Stimulated activated CD4-positive, alpha-beta T cell treated with anti-CD3 and anti-CD28 coated beads, Interleukin-4, amount 100 ng/mL, for 1 hour (primary cell): Measurements from ENCODE around the gene ERC1.
"Not testable (repeated sequence)": the region's sequence is repeated elsewhere in the genome, so short reads cannot be mapped to it uniquely, and the experiment has no call there.

Experiments
- DNase-seq: peaks from one replicate; pipeline ENCODE4 v3.0.0-alpha.2; 2020

ERC1 gene

GRCh38 chr12:1338483-1339177, 347.6 kb downstream of the ERC1 start:
- DNase-seq: no peak

DNA sequence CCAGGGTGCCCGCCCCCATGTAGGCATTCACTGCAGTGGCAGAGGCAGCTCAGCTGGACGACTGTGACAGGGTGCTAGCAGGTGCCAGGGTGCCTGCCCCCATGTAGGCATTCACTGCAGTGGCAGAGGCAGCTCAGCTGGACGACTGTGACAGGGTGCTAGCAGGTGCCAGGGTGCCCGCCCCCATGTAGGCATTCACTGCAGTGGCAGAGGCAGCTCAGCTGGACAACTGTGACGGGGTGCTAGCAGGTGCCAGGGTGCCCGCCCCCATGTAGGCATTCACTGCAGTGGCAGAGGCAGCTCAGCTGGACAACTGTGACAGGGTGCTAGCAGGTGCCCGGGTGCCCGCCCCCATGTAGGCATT, 348.1 kb downstream of the ERC1 start:
- DNase-seq: not testable (repeated sequence)

- DNase-seq: no peak
These were observed 348.7 kb downstream of the ERC1 start for GRCh38 chr12:1339618-1340319.

DNA sequence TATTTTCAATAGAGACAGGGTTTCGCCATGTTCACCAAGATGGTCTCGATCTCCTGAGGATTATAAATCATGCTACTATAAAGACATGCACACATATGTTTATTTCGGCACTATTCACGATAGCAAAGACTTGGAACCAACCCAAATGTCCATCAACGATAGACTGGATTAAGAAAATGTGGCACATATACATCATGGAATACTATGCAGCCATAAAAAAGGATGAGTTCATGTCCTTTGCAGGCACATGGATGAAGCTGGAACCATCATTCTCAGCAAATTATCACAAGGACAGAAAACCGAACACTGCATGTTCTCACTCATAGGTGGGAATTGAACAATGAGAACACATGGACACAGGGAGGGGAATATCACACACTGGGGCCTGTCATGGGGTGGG, 350.2 kb downstream of the ERC1 start:
- DNase-seq: not testable (repeated sequence)

- DNase-seq: no peak
These were observed 352.4 kb downstream of the ERC1 start for GRCh38 chr12:1343422-1343821.

DNA sequence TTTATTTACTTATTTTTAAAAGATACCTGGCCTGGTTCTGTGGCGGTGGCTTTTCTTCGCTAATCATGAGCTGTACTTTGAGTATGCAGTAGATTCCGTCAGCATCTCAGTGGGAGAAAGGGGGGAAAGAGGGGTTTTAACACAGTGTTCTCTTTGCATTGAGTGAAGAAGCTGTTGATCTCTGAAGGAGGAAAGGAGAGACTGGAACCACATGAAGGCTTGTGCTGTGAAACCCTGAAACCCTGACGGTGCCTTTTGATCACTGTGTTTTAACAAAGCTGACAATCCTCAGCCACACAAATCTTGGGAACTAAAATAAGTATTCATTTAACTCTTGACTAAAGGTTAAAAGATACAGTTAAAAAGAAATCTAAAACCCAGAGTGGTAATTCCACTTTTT, 353.2 kb downstream of the ERC1 start:
- DNase-seq: no peak

GRCh38 chr12:1346126-1346525, 355.1 kb downstream of the ERC1 start:
- DNase-seq: no peak

GRCh38 chr12:1347294-1347693, 356.3 kb downstream of the ERC1 start:
- no peak for DNase-seq

GRCh38 chr12:1348606-1349005, 357.6 kb downstream of the ERC1 start:
- no peak for DNase-seq

GRCh38 chr12:1350055-1350933, 359.3 kb downstream of the ERC1 start:
- DNase-seq: no peak

- no peak for DNase-seq
These were observed 359.9 kb downstream of the ERC1 start for GRCh38 chr12:1350934-1351240.

DNA sequence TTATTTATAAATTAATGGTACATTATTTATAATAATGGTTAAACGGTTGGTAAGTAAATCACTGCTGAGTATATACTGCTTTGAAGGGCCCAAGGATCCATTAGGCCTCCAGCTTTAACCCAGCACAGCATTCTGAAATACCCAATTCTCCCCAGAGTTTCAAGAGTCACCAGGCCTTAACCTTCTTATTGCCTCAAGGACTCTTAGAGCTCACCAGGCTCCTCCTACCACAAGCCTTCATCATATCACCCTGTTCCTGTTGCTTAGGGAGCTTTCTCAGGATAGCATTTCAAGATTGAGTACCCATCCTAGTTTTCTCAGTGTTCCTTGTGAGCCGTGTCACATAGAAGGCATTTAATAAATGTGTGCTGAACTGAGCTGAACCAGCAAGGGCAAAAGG, 360.9 kb downstream of the ERC1 start:
- no peak for DNase-seq

DNA sequence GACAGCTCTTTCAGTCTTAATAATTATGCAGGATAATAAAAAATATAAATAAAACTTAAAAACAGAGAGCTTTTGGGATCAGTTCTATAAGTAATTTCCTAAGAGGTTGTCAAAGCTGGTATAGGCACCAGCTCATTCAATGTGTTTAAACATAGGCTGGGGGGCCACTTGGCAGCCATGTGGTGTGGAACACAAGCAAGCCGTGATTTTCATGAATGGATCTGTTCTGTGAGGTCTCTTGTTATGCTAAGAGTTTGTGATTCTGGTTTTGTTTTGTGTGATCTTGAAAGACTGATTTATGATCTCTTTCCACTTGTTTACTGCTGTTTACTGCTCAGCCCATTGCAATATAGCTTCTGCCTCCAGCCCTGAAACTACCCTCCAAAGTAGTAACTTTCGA, 362.4 kb downstream of the ERC1 start:
- no peak for DNase-seq

- DNase-seq: no peak
These were observed 364.4 kb downstream of the ERC1 start for GRCh38 chr12:1355396-1355795.

GRCh38 chr12:1355871-1356270, 364.8 kb downstream of the ERC1 start:
- not testable (repeated sequence) for DNase-seq

GRCh38 chr12:1356285-1356684, 365.3 kb downstream of the ERC1 start:
- DNase-seq: no peak

DNA sequence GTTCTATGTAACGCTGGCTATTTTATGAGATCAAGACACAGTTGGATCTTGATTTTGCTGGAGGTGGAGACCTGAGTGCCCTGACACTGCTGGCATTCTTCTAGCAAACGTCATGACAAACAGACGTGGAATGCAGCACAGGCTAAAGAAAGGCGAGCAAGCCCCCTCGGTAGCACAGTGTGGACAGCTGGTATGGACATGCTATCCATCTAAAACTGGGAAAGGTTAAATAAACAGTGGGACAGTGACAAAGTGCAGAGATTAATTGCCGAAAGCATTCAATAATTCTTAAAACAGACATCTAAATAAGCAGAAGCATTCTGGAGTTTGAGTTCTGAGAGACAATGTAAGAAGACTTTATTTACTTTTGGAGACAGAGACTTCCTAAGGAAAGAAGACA, 366.1 kb downstream of the ERC1 start:
- no peak for DNase-seq

- no peak for DNase-seq
These were observed 366.7 kb downstream of the ERC1 start for GRCh38 chr12:1357711-1358110.

GRCh38 chr12:1360441-1361210, 369.6 kb downstream of the ERC1 start:
- DNase-seq: no peak

- DNase-seq: no peak
These were observed 371.2 kb downstream of the ERC1 start for GRCh38 chr12:1362143-1362662.

DNA sequence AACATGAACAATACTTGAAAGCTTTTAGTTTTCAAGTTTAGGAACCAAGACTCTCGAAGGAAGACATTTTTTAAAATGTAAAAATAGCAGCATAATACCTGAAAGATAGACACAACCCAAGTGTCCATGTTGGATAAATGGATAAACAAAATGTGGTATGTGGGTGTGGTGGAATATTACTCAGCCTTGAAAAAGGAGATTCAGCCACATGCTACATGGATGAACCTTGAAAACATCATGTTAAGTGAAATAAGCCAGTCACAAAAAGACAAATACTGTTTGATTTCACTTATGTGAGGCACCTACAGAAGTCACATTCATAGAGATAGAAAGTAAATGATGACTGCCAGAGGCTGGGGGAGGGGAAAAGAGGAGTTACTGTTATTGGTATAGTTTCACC, 374.7 kb downstream of the ERC1 start:
- no peak for DNase-seq

DNA sequence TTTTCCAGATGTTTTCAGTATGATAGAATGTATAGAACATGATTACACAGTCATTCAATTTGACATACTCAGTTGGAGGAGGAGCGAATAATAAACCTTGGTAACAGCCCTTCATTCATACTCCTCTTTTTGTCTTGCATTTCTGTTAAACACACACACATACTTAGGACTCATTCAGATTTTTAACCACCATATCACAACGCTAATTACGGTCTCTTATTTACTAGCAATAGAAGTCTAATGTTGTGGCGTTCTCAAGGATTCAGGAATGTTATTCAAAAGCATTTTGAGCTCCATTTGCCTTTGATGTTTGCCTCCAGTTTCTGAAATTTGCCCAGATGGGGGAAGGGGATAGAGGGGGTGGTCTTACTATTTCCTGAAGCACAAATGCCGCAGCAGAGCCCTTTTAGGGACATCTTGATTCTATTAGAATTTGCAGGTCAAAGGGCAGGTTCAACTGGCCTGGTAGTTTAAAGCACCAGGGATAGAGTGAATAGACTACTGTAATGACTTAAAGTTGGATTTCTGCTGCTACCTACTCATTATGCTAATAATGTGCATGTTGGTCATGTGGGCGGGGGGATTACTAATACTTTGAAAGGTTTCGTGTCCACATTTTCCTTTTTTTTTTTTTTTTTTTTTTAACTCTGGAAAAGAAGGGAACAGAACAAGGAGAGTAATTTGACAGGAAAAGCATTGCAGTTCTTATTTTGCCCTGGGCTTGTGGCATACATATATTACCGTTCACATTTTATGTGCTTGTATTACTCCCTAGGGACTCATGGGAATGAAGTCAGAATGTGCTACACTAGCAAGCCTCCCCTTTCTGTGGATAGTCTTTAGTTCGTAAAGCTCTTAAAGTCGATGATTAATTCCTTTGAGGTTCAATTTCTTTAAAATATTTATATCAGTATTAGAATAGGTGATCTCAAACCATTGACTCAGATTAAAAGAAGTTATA, 376.6 kb downstream of the ERC1 start:
- DNase-seq: no peak
